Measurements from ENCODE around the gene CDH26. TPM values are rescaled to one million over a fixed set of nuclear protein-coding genes. Genes with fewer than 3 reads are reported as not detected.

CDH26 gene
- total and polyA plus RNA-seq, 2 donors from 2014 or later = 0.47 to 2.4 TPM

- Histone ChIP-seq H3K27ac (ENCODE audit: low read depth in 2 of 2, low read length in 2 of 2) (no peak overlapping the region), H3K27me3 (ENCODE audit: control insufficient read depth, insufficient read depth, low read length) (no peaks in the 10 kb centered on the region), H3K4me3 (ENCODE audit: low read length in 3 of 3) (no peak overlapping the region), H3K9me3 (ENCODE audit: control insufficient read depth in 2 of 3, insufficient read depth in 1 of 3, low read length in 3 of 3) (no peaks in the 10 kb centered on the region), H3K9ac (ENCODE audit: low read length in 3 of 3) (no peak overlapping the region), H3K4me1 (ENCODE audit: control insufficient read depth in 2 of 3, insufficient read depth in 2 of 3, low read depth in 1 of 3, low read length in 3 of 3) (peaks cover 0 to 5% (median 0%) of the 10 kb centered on the region in 3 donors), H3K36me3 (ENCODE audit: control insufficient read depth in 2 of 3, insufficient read depth in 3 of 3, low read length in 3 of 3) (peaks cover 0 to 2% (median 0%) of the 10 kb centered on the region in 3 donors)
- no peak for TF ChIP-seq CTCF (IDR thresholded peaks at IDR 0.05; ENCODE audit: borderline replicate concordance, extremely low read depth, insufficient read depth)
- intact Hi-C loops (cut with DNase I) = no loop called here
- DNase-seq = peak in 4 of 5 donors; percentile 57 to 79 (median 66)
- no peak for FAIRE-seq
Measured at GRCh38 chr20:60001108-60001507, 42.9 kb downstream of the CDH26 start.

- intact Hi-C loops (cut with DNase I) = no loop called here
- Histone ChIP-seq H3K27ac (ENCODE audit: low read depth in 2 of 2, low read length in 2 of 2) (no peak overlapping the region), H3K9me3 (ENCODE audit: control insufficient read depth in 2 of 3, insufficient read depth in 1 of 3, low read length in 3 of 3) (no peaks in the 10 kb centered on the region), H3K4me1 (ENCODE audit: control insufficient read depth in 2 of 3, insufficient read depth in 2 of 3, low read depth in 1 of 3, low read length in 3 of 3) (peaks cover 0 to 5% (median 0%) of the 10 kb centered on the region in 3 donors), H3K9ac (ENCODE audit: low read length in 3 of 3) (no peak overlapping the region), H3K36me3 (ENCODE audit: control insufficient read depth in 2 of 3, insufficient read depth in 3 of 3, low read length in 3 of 3) (peaks cover 0 to 2% (median 0%) of the 10 kb centered on the region in 3 donors), H3K4me3 (ENCODE audit: low read length in 3 of 3) (no peak overlapping the region), H3K27me3 (ENCODE audit: control insufficient read depth, insufficient read depth, low read length) (no peaks in the 10 kb centered on the region)
- TF ChIP-seq CTCF (IDR thresholded peaks at IDR 0.05; ENCODE audit: borderline replicate concordance, extremely low read depth, insufficient read depth) = no peak
- FAIRE-seq (no peak), DNase-seq (no peak)
Measured at GRCh38 chr20:60003776-60004175, 45.6 kb downstream of the CDH26 start.

- intact Hi-C loops (cut with DNase I) = no loop called here
- no peak for FAIRE-seq
Measured at GRCh38 chr20:60006261-60006660, 48.0 kb downstream of the CDH26 start.

More at GRCh38 chr20:60006261-60006660, 48.0 kb downstream of the CDH26 start:
- Histone ChIP-seq H3K9me3 (ENCODE audit: control insufficient read depth in 2 of 3, insufficient read depth in 1 of 3, low read length in 3 of 3) (no peaks in the 10 kb centered on the region), H3K4me3 (ENCODE audit: low read length in 3 of 3) (no peak overlapping the region), H3K36me3 (ENCODE audit: control insufficient read depth in 2 of 3, insufficient read depth in 3 of 3, low read length in 3 of 3) (no peaks in the 10 kb centered on the region), H3K27ac (ENCODE audit: low read depth in 2 of 2, low read length in 2 of 2) (no peak overlapping the region), H3K4me1 (ENCODE audit: control insufficient read depth in 2 of 3, insufficient read depth in 2 of 3, low read depth in 1 of 3, low read length in 3 of 3) (no peaks in the 10 kb centered on the region), H3K9ac (ENCODE audit: low read length in 3 of 3) (no peak overlapping the region), H3K27me3 (ENCODE audit: control insufficient read depth, insufficient read depth, low read length) (no peaks in the 10 kb centered on the region)
- no peak for TF ChIP-seq CTCF (IDR thresholded peaks at IDR 0.05; ENCODE audit: borderline replicate concordance, extremely low read depth, insufficient read depth)
- DNase-seq = no peak

All from kidney (tissue), 14 donors.